CD4-positive, alpha-beta T cell (primary cell): ENCODE data around the gene TBL1X. TPM values are rescaled to one million over a fixed set of nuclear protein-coding genes. Genes with fewer than 3 reads are reported as not detected.

Experiments used
- ATAC-seq: fragments of 200-7000 bp; cut with Tn5 transposase; one replicate; pipeline ENCODE4 v1.10.0; 2022; ENCODE audit warnings: mild to moderate bottlenecking; ENCODE audit not compliant: poor library complexity
- CTCF ChIA-PET: fragments of 350-600 bp; sonication (Branson Sonifier 250); formaldehyde crosslinking; loops from one replicate; lab custom pipeline; 2021; ENCODE audit warnings: antibody characterized with exemption, inconsistent platforms; lab: Charles Lee
- POLR2A ChIA-PET: fragments of 350-600 bp; sonication (Branson Sonifier 250); formaldehyde crosslinking; loops from one replicate; lab custom pipeline; 2021; ENCODE audit warnings: antibody characterized with exemption, inconsistent platforms; lab: Charles Lee
- DNase-seq, 14 experiments: peaks; one replicate each; pipeline ENCODE4 v3.0.0-alpha.2; 2013 to 2020; ENCODE audit warnings: mixed read lengths in 2 of 14
- H3K27ac ChIP-seq, 2 donors: one replicate each; pipeline versions ENCODE4 v1.5.1 to v1.7.0; 2013; ENCODE audit warnings: low read length in 2 of 2, low read depth in 1 of 2, mild to moderate bottlenecking in 1 of 2
- H3K27me3 ChIP-seq, 2 experiments: 1 replicate in 1 of 2; 2 replicates in 1 of 2; pipeline versions ENCODE4 v1.6.1 to v1.7.0; 2013; ENCODE audit warnings: low read length in 2 of 2, control low read depth in 1 of 2, mild to moderate bottlenecking in 1 of 2, moderate library complexity in 1 of 2; ENCODE audit not compliant: insufficient read depth in 2 of 2, control insufficient read depth in 1 of 2
- H3K36me3 ChIP-seq: one replicate; pipeline ENCODE4 v1.6.1; 2013; ENCODE audit warnings: low read length, control low read depth; ENCODE audit not compliant: insufficient read depth
- H3K4me1 ChIP-seq: one replicate; pipeline ENCODE4 v1.6.1; 2013; ENCODE audit warnings: low read length, control low read depth; ENCODE audit not compliant: insufficient read depth
- H3K4me3 ChIP-seq: one replicate; pipeline ENCODE4 v1.5.1; 2013; ENCODE audit warnings: mild to moderate bottlenecking, low read length, moderate library complexity
- H3K9me3 ChIP-seq, 2 experiments: 1 replicate in 1 of 2; 2 replicates in 1 of 2; pipeline versions ENCODE4 v1.6.1 to v1.7.0; 2013; ENCODE audit warnings: low read length in 2 of 2, mild to moderate bottlenecking in 2 of 2, control low read depth in 1 of 2, moderate library complexity in 1 of 2; ENCODE audit not compliant: control insufficient read depth in 1 of 2, insufficient read depth in 1 of 2
- H3K27ac Mint-ChIP-seq: one replicate; pipeline ENCODE4 v1.8.0; 2020; ENCODE audit warnings: mixed read lengths
- H3K27me3 Mint-ChIP-seq: one replicate; pipeline ENCODE4 v1.8.0; 2021; ENCODE audit warnings: mixed read lengths
- H3K36me3 Mint-ChIP-seq: one replicate; pipeline ENCODE4 v1.8.0; 2021; ENCODE audit warnings: low read depth, mixed read lengths
- H3K4me1 Mint-ChIP-seq: one replicate; pipeline ENCODE4 v1.8.0; 2021; ENCODE audit warnings: low read depth, mixed read lengths
- H3K4me3 Mint-ChIP-seq: one replicate; pipeline ENCODE4 v1.8.0; 2020; ENCODE audit warnings: mild to moderate bottlenecking, mixed read lengths
- H3K9me3 Mint-ChIP-seq: one replicate; pipeline ENCODE4 v1.8.0; 2020; ENCODE audit warnings: mixed read lengths
- CTCF ChIP-seq: fragments of 200-600 bp; IDR thresholded peaks from one replicate; pipeline ENCODE4 v1.8.0; 2022; ENCODE audit warnings: antibody characterized with exemption, mild to moderate bottlenecking
- intact Hi-C, 2 experiments: fragments of 100-400 bp; cut with DNase I in 1 of 2; cut with micrococcal nuclease in 1 of 2; formaldehyde crosslinking; loops; one replicate each; pipeline versions ENCODE4 v1.15.1 to v1.9.0; 2023 to 2025; cut with DNase I, micrococcal nuclease
- total RNA-seq, 174 experiments: library from RNA in 2 of 174; stranded (reverse) in 2 of 174; gene quantifications; one replicate each; pipeline ENCODE4 v1.2.3 and lab custom pipeline; 2021 to 2026

The TBL1X gene
- total RNA-seq, 2 experiments from 2014 or later = 17.4 to 19.2 TPM

- POLR2A ChIA-PET = interaction anchor here (0.6 kb wide), 1 partner anchor 9 kb away, joined by 3 read pairs; no protein-coding TSS in a partner anchor
- TF ChIP-seq CTCF = no peak
Observed at GRCh38 chrX:9576059-9576458, 111.2 kb downstream of the TBL1X start.

GRCh38 chrX:9577555-9577954 is 112.7 kb downstream of the TBL1X start:
- Histone ChIP-seq H3K4me1 (peaks cover 7% of the 10 kb centered on the region), H3K27ac (no peak overlapping the region), H3K36me3 (no peaks in the 10 kb centered on the region), H3K27me3 (no peaks in the 10 kb centered on the region), H3K4me3 (no peak overlapping the region), H3K9me3 (no peaks in the 10 kb centered on the region)
- no peaks in the 10 kb centered on the region for H3K27me3 Mint-ChIP-seq
- no peak overlapping the region for H3K27ac Mint-ChIP-seq
- ChIA-PET CTCF (no interaction called here), POLR2A (no interaction called here)
- no peaks in the 10 kb centered on the region for H3K36me3 Mint-ChIP-seq
- no peak for ATAC-seq
- no peak for TF ChIP-seq CTCF
- H3K4me1 Mint-ChIP-seq = peaks cover 26% of the 10 kb centered on the region
- H3K4me3 Mint-ChIP-seq = no peak overlapping the region
- no peak for DNase-seq
- intact Hi-C loops = no loop called here
- no peaks in the 10 kb centered on the region for H3K9me3 Mint-ChIP-seq

More at GRCh38 chrX:9576059-9576458, 111.2 kb downstream of the TBL1X start:
- H3K27me3 ChIP-seq = no peaks in the 10 kb centered on the region
- H3K9me3 Mint-ChIP-seq = no peaks in the 10 kb centered on the region
- CTCF ChIA-PET = no interaction called here
- no peak for ATAC-seq
- no peak overlapping the region for H3K4me3 Mint-ChIP-seq
- H3K4me1 Mint-ChIP-seq = peaks cover 31% of the 10 kb centered on the region
- no peak overlapping the region for H3K4me3 ChIP-seq
- H3K9me3 ChIP-seq = no peaks in the 10 kb centered on the region
- no peaks in the 10 kb centered on the region for H3K36me3 ChIP-seq
- H3K27ac ChIP-seq = no peak overlapping the region
- peaks cover 7% of the 10 kb centered on the region for H3K4me1 ChIP-seq
- DNase-seq = no peak
- no peaks in the 10 kb centered on the region for H3K27me3 Mint-ChIP-seq
- intact Hi-C loops = no loop called here
- H3K36me3 Mint-ChIP-seq = no peaks in the 10 kb centered on the region
- no peak overlapping the region for H3K27ac Mint-ChIP-seq

- ChIA-PET CTCF (no interaction called here), POLR2A (no interaction called here)
- TF ChIP-seq CTCF = no peak
- Mint-ChIP-seq H3K9me3 (no peaks in the 10 kb centered on the region), H3K27me3 (no peaks in the 10 kb centered on the region), H3K36me3 (no peaks in the 10 kb centered on the region), H3K4me1 (peaks cover 23% of the 10 kb centered on the region), H3K27ac (no peak overlapping the region), H3K4me3 (no peak overlapping the region)
- ATAC-seq (no peak), DNase-seq (no peak)
- no peaks in the 10 kb centered on the region for H3K36me3 ChIP-seq
- peaks cover 7% of the 10 kb centered on the region for H3K4me1 ChIP-seq
- no peak overlapping the region for H3K27ac ChIP-seq
- no peaks in the 10 kb centered on the region for H3K9me3 ChIP-seq
- no peaks in the 10 kb centered on the region for H3K27me3 ChIP-seq
- intact Hi-C loops = no loop called here
- no peak overlapping the region for H3K4me3 ChIP-seq
Observed at GRCh38 chrX:9578083-9578779, 113.4 kb downstream of the TBL1X start.
